GM08714 (cell line): ENCODE results near the gene KNCN.

Experiments used
- H3K4me3 ChIP-seq: fragments of 200-500 bp; sonication (Bioruptor generic); 2 replicates; pipeline ENCODE4 v1.5.1; 2014; ENCODE audit warnings: mild to moderate bottlenecking, low read length, inconsistent platforms
- ZNF274 ChIP-seq: IDR thresholded peaks from 2 replicates; pipeline ENCODE4 v1.6.1; 2012; ENCODE audit warnings: mild to moderate bottlenecking, low read depth, low read length

Gene KNCN

GRCh38 chr1:46496505-46496904 lies 54.9 kb downstream of the KNCN start:
- TF ChIP-seq ZNF274, result no peak
- no peak overlapping the region for H3K4me3 ChIP-seq

- TF ChIP-seq ZNF274, result no peak
- H3K4me3 ChIP-seq, result no peak overlapping the region
Measured at GRCh38 chr1:46495778-46496177, 55.7 kb downstream of the KNCN start.
